GM21381 (cell line): ENCODE results near the gene FREM1.

Experiments used
- ATAC-seq: cut with Tn5 transposase; IDR thresholded peaks from one replicate; pipeline ENCODE4 v1.9.1; 2021; ENCODE audit warnings: mild to moderate bottlenecking, moderate library complexity; ENCODE audit not compliant: unreplicated experiment

FREM1 gene

GRCh38 chr9:14870090-14870489 is 40.1 kb downstream of the FREM1 start:
- no peak for ATAC-seq

GRCh38 chr9:14869671-14870070 is 40.6 kb downstream of the FREM1 start:
- ATAC-seq = no peak

- no peak for ATAC-seq
Observed at GRCh38 chr9:14868772-14869583, 41.2 kb downstream of the FREM1 start.

DNA sequence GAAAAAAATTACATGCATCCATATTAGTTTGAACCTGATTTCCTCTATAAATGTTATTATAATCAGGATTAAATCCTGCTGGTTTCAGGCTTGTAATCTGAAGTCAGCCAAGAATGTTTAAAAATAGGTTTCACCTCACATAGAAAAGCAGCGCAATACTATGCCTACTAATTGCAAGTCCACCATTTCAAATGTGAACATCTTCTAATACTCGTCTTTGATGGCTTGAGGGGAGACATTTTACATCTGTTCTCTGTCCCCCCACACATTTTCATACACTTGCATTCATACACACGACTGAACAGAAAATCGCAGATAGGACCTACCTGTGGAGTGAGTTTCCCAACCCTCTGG is 41.8 kb downstream of the FREM1 start:
- no peak for ATAC-seq

GRCh38 chr9:14866200-14866749 is 44.0 kb downstream of the FREM1 start:
- ATAC-seq = no peak

DNA sequence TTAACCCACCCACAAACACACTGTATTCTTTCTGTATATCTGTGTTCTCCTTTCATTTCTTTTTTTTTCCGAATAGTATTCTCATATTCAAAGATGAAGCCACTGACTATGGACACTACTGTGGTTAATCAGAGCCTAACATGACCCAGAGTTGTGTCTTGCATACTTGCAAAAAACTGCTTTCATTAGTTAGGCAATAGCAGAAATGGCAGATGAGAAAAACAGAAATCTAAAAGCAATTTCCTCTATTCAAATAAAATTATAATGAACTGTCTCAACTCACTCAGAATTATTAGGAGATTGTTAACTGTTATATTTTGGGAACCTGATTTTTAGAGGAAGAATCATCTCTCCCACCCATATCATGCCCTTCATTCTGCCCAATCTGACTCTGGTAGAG is 45.9 kb downstream of the FREM1 start:
- no peak for ATAC-seq

DNA sequence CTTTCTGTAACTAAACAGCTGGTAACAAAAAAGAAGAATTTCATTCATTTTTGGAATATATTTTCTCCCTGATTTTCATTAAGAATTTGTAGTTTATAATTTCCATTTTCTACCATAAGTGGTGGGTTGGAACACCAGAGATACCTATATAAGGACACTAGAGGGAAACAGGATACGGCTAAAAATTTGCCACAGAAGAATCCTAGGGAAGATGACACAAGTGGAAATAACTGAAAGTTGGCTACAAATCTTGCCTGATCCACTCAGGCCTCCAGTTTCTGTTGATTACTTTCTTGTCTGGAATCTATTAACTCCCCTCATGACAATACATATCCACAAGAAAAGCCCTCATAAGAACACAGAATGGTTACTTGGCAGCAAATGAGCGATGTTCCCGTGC is 46.8 kb downstream of the FREM1 start:
- no peak for ATAC-seq

GRCh38 chr9:14857449-14858305 is 52.6 kb downstream of the FREM1 start:
- no peak for ATAC-seq

GRCh38 chr9:14849851-14850250 is 60.4 kb downstream of the FREM1 start:
- no peak for ATAC-seq

DNA sequence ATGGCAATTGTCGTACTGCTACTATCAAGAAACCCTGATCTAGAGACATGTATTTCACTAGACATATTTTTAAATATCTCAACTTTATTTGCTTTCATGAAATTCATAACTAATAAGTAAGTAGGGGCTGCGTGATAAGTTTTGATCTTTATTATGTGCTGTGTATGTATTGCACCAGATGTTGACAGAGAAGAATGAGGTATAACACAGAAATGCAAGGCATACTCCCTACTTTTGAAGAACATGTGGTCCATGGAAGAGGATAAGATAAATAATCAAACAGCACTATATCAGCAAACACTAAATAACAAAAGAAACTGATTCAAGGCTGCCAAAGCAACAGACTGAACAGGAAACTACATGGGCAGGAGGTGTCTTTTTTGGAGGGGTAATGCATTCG is 60.9 kb downstream of the FREM1 start:
- ATAC-seq = no peak

GRCh38 chr9:14846871-14847311 is 63.3 kb downstream of the FREM1 start:
- peak; percentile 98 for ATAC-seq

DNA sequence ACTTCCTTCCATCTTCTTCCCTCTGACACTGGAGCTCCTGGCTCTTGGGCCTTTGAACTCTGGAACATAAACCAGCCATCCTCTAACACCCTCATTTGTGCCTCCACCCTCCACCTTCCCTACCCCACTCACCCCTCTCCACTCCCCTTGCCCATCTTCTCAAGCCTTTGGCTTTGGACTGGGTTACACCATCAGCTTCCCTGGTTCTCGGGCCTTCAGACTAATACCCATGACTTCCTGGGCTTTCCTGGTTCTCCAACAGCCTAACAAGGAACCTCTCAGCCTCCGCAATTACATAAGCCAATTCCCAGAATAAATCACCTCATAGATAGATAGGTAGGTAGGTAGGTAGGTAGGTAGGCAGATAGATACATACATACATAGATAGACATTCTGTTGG is 67.1 kb downstream of the FREM1 start:
- ATAC-seq = no peak

DNA sequence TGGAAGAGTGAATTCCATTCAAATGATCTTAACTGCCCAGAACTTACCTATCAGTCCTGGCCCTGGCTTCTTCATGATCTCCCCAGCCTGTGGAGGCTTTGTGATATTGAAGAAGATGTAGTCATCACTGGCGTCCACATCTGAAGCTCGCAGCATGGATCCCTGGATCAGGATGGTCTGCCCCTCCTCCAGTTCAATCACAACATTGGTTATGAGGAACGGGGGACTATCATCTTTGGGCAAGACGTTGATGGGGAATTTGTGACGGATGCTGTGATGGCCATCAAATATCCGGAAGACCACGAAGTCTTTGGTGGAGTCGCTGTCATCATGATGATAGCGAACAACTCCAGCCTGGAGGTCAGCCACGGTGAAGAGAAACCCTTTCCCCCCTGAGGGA is 68.0 kb downstream of the FREM1 start:
- no peak for ATAC-seq

DNA sequence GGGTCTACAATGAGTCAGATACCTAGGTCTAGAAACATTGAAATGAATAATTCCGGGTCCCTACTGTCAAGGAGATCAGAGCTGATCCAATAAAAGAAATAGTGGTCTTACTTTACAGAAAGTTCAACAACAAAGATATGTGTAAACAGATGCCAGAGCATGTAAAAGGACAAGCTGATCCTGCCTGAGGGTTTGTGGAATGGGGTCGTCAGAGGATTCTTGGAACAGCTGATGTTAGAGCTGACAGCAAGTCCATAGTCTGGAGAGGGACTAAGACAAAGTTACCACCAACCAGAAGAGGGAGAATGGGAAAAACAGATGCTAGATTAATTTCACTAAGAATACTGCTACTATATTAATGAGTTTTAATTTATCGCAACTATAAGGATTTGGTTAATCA is 71.5 kb downstream of the FREM1 start:
- no peak for ATAC-seq

- no peak for ATAC-seq
Observed at GRCh38 chr9:14836885-14837284, 73.3 kb downstream of the FREM1 start.

GRCh38 chr9:14831661-14832060 is 78.6 kb downstream of the FREM1 start:
- ATAC-seq = no peak

DNA sequence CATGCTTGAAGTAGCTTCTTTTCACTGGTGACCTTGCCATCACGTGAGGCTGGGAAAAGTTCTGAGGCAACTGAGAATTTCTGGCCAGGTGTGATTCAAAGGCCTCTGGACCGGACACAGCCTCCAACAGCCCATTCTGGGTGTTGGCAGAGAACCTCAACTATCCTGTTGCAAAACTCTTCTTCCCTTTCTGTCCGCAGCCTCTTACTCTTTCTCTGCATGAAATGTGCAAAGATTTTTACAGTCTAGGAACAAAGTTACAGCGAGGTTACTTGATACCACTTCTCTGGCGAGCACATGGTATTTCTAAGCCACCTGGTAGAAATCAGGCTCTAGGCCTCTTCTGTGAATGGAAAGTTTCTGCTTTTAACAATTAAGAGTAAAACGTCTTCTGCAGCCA is 79.2 kb downstream of the FREM1 start:
- no peak for ATAC-seq

DNA sequence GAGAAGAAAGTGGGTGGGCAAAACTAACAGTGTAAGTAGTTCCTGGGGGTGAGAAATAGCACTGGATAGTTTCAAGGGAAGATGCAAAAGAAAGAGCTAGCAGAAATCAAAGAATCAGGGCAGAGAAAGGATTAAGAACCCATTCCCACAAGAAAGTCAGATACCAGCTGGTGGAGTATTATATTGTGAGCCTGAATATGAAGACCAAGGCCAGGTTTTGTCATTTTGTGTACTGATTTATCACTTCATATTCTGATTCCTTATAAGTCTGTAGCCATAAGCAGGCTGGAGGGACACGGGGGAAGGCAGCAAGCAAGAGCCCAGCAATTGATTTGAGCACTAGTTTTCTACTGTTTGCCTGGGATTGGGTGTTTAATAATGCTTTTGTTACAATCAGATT is 80.2 kb downstream of the FREM1 start:
- ATAC-seq = no peak

DNA sequence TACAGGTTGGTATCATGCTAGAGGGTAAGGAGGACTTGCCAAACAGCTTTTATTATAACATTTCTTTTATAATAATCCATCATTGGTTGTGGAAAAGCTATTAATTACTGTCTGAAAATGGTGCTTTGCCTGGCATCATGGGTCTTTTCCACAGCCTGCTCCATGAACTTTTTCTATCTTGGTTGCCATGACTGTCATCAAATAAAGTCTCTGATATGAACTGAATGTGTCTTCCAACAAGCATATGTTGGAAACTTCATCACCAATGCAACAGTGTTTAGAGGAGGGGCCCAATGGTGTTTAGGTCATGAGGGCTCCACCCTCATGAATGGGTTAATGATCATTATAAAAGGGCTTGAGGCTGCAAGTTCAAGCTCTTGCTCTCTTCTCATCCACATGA is 81.0 kb downstream of the FREM1 start:
- ATAC-seq = no peak

GRCh38 chr9:14827805-14828204 is 82.4 kb downstream of the FREM1 start:
- ATAC-seq = no peak

GRCh38 chr9:14824481-14824880 is 85.7 kb downstream of the FREM1 start:
- ATAC-seq = no peak

DNA sequence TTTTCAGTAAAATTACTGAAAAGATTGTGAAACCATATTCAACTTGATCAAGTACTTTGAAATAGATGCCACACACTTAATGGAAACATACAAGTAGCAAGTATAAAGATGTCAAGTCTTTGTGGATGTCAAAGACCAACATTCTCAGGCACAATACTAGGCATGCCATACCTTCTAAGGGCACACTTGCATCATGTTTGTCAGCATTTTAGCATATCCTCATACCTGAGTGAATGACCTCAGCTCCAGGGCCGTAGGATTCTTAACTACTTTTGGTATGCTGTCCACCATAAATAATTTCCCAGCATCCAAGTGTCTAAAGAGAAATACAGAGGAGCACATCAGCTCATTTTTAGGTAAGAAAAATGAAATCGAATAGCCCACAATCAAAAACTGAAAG is 86.4 kb downstream of the FREM1 start:
- no peak for ATAC-seq
